Upper lobe of right lung (tissue), 1 donor: ENCODE data around the gene OPN1LW. TPM values are rescaled to one million over a fixed set of nuclear protein-coding genes. Genes with fewer than 3 reads are reported as not detected.

Source experiments
- ATAC-seq: fragments of 200-7000 bp; cut with Tn5 transposase; one replicate; pipeline ENCODE4 v1.9.1; 2020; ENCODE audit warnings: mild to moderate bottlenecking, moderate library complexity
- DNase-seq: peaks from one replicate; pipeline ENCODE4 v3.0.0-alpha.2; 2020
- H3K27ac ChIP-seq: fragments of 200-600 bp; one replicate; pipeline ENCODE4 v1.8.0; 2022
- H3K27me3 ChIP-seq: fragments of 200-600 bp; one replicate; pipeline ENCODE4 v1.8.0; 2022; ENCODE audit warnings: mild to moderate bottlenecking
- H3K36me3 ChIP-seq: fragments of 200-600 bp; one replicate; pipeline ENCODE4 v1.8.0; 2022
- H3K4me1 ChIP-seq: fragments of 200-600 bp; one replicate; pipeline ENCODE4 v1.8.0; 2022
- H3K4me3 ChIP-seq: fragments of 200-600 bp; one replicate; pipeline ENCODE4 v1.8.0; 2022; ENCODE audit warnings: mild to moderate bottlenecking
- H3K9me3 ChIP-seq: fragments of 200-600 bp; one replicate; pipeline ENCODE4 v1.8.0; 2022
- intact Hi-C: fragments of 100-400 bp; cut with DNase I; formaldehyde crosslinking; loops from one replicate; pipeline ENCODE4 v1.11.0; 2022
- total RNA-seq: library from RNA; stranded (reverse); fragmentation: NEBNext Ultra II Directional; extraction: Animal tissue kit (Norgen Biotek cat#: 25700); gene quantifications from one replicate; pipeline ENCODE4 v1.2.1, GENCODE V29; 2021
- TF ChIP-seq, protein P1 (sequence below): fragments of 200-600 bp; IDR thresholded peaks from one replicate; pipeline ENCODE4 v1.8.0; 2022; ENCODE audit warnings: antibody characterized with exemption
- donor health status: DM: no; HTN: yes; CAD: no; lungs with severe emphysema.

Gene OPN1LW
- total RNA-seq, 1 donor from 2014 or later: not detected

DNA sequence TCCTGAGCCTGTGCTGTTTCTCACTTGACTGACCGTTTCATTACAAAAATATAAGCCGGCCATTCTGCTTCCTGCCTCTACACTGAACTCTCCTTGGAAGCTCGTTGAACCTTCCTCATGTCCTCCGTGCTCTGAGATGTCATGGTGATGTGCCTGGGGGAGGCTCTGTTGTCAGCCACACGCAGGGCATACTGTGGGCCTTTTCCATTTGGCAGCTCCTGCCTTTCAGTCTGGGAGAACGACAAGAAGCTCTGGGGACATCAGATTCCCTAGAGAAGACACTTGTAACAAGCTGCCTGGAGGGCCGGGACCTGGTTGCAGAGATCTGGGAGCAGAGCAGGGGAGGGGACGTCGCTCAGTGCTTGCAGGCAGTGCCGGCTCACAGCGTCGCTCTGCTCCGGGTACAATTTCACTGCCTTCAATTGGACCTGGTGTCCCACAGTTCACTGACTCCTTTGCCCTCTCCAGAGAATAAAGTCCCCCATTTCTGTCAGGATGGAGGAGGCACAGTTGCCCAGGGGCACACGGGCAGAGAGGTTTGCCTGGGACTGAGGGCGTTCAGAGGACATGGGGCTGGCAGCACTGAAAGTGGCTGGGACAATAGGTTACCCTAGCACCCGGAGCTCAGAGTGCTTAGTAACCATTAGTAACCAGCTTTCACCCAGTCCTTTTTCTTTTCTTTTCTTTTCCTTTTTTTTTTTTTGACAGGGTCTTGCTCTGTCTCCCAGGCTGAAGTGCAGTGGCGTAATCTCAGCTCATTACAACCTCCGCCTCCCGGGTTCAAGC is 27.4 kb upstream of the OPN1LW start:
- Histone ChIP-seq H3K4me3 (no peak overlapping the region), H3K4me1 (no peaks in the 10 kb centered on the region), H3K36me3 (no peaks in the 10 kb centered on the region), H3K27me3 (no peaks in the 10 kb centered on the region), H3K27ac (no peak overlapping the region), H3K9me3 (no peaks in the 10 kb centered on the region)
- intact Hi-C loops: no loop called here
- TF ChIP-seq, protein P1, sequence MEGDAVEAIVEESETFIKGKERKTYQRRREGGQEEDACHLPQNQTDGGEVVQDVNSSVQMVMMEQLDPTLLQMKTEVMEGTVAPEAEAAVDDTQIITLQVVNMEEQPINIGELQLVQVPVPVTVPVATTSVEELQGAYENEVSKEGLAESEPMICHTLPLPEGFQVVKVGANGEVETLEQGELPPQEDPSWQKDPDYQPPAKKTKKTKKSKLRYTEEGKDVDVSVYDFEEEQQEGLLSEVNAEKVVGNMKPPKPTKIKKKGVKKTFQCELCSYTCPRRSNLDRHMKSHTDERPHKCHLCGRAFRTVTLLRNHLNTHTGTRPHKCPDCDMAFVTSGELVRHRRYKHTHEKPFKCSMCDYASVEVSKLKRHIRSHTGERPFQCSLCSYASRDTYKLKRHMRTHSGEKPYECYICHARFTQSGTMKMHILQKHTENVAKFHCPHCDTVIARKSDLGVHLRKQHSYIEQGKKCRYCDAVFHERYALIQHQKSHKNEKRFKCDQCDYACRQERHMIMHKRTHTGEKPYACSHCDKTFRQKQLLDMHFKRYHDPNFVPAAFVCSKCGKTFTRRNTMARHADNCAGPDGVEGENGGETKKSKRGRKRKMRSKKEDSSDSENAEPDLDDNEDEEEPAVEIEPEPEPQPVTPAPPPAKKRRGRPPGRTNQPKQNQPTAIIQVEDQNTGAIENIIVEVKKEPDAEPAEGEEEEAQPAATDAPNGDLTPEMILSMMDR: no peak
- ATAC-seq (no peak), DNase-seq (no peak)

DNA sequence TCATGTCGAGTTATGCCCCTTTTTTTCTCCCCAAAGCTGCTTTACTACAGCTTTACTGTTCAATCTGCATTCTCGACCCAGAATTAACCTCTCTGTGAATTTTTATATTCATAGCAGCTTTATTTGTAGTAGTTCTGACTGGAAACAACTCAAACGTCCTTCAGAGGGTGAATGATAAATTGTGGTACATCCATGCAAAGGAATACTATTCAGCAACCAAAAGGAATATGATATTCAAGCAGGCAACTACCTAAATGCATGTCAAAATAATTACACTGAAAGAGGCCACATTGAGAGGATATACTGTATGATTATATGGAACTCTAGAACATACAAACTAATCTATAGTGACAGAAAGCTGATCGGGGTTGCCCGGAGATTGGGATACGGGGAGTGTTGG is 26.5 kb upstream of the OPN1LW start:
- H3K27ac ChIP-seq: no peak overlapping the region
- no peaks in the 10 kb centered on the region for H3K4me1 ChIP-seq
- no peak for DNase-seq
- H3K9me3 ChIP-seq: no peaks in the 10 kb centered on the region
- H3K36me3 ChIP-seq: no peaks in the 10 kb centered on the region
- TF ChIP-seq, protein P1: no peak
- no peak for ATAC-seq
- intact Hi-C loops: no loop called here
- H3K4me3 ChIP-seq: no peak overlapping the region
- H3K27me3 ChIP-seq: no peaks in the 10 kb centered on the region

DNA sequence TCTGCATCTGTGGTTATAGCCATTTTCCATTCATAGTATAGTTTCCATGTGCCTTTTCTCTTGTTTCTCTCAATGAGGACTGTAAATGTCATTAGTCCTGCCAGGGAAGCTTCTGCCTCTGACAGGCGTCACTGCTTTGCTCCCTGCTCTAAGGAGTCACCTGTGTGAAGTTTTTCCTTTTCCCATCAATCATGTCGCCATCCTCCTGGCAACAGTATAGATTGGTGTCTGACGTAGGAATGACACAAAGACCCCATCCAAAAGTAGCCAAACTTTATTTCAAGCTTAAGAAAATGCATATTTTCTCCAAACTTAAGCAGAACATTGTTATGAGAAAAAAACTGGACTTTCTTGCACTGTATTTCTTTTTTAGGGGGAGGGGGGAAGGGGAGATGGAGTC is 23.5 kb upstream of the OPN1LW start:
- intact Hi-C loops: no loop called here
- no peak for DNase-seq

DNA sequence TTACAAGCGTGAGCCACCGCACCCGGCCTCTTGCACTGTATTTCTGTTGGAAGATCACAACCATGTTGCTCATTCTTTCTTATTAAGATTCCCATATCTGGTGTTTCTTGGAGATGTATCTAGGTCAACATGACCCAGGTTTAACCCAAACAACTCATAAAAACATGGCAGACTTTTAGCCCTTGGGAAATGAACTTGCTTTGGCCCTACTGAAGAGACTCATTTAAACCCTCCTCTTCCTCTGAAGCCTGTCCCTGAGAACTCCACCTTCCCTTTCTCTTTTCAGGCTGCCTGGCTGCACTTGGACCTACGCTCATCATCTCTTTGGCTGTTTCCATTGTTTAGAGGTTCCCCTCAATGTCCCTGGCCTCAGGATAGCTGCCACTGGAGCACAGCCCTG is 22.8 kb upstream of the OPN1LW start:
- H3K27ac ChIP-seq: no peak overlapping the region
- ATAC-seq (no peak), DNase-seq (no peak)
- TF ChIP-seq, protein P1: no peak
- no peaks in the 10 kb centered on the region for H3K9me3 ChIP-seq
- peaks cover 3% of the 10 kb centered on the region for H3K4me1 ChIP-seq
- no peaks in the 10 kb centered on the region for H3K36me3 ChIP-seq
- intact Hi-C loops: no loop called here
- H3K4me3 ChIP-seq: no peak overlapping the region
- H3K27me3 ChIP-seq: no peaks in the 10 kb centered on the region

More for the DNA sequence above, 23.5 kb upstream of the OPN1LW start:
- H3K36me3 ChIP-seq: no peaks in the 10 kb centered on the region
- TF ChIP-seq, protein P1: no peak
- no peak for ATAC-seq
- H3K4me3 ChIP-seq: no peak overlapping the region
- no peak overlapping the region for H3K27ac ChIP-seq
- H3K9me3 ChIP-seq: no peaks in the 10 kb centered on the region
- no peaks in the 10 kb centered on the region for H3K27me3 ChIP-seq
- peaks cover 3% of the 10 kb centered on the region for H3K4me1 ChIP-seq

DNA sequence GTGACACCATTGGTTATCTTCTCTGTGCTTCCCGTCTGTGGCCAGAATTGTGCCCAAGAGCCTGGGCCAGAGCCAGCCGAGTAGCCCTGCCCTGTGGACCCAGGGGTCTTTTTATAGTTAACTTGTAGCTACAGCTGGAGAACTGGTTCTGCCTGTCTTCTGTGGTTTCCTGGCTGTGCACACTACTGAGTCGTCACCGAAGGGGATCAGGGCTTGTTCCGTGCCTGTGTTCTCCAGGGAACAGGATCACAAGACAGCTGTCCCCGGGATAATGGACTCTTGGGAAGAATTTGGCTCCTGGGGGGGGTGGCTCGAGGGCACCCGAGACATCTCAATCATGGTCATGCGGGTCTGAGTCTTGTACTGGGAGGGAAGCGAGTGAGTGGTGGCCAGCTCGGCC is 22.1 kb upstream of the OPN1LW start:
- no peaks in the 10 kb centered on the region for H3K36me3 ChIP-seq
- H3K4me3 ChIP-seq: no peak overlapping the region
- TF ChIP-seq, protein P1: no peak
- no peaks in the 10 kb centered on the region for H3K9me3 ChIP-seq
- no peak for ATAC-seq
- no peak for DNase-seq
- peaks cover 3% of the 10 kb centered on the region for H3K4me1 ChIP-seq
- H3K27me3 ChIP-seq: no peaks in the 10 kb centered on the region
- no peak overlapping the region for H3K27ac ChIP-seq
- intact Hi-C loops: no loop called here
